Measurements from ENCODE around the gene EIF2B4. TPM values are rescaled to one million over a fixed set of nuclear protein-coding genes. Genes with fewer than 3 reads are reported as not detected.
"Not testable (repeated sequence)": the region's sequence is repeated elsewhere in the genome, so short reads cannot be mapped to it uniquely, and the experiment has no call there.

Gene EIF2B4
- polyA plus RNA-seq, 1 experiment = 42.8 TPM

- no peak for DNase-seq (ENCODE audit: low read depth)
- Histone ChIP-seq H3K27me3 (ENCODE audit: control insufficient read depth, insufficient read depth, low read length) (no peaks in the 10 kb centered on the region), H3K4me3 (ENCODE audit: low read depth, low read length) (peak overlapping the region; percentile 67), H3K36me3 (ENCODE audit: control insufficient read depth, insufficient read depth, low read length) (peaks cover 5% of the 10 kb centered on the region)
- TF ChIP-seq CTCF (IDR thresholded peaks at IDR 0.05; ENCODE audit: insufficient read depth, low read depth, low read length) = no peak
- POLR2A ChIA-PET = no interaction called here
- CTCF ChIA-PET = interaction anchor here (0.5 to 6.1 kb wide), 4 partner anchors 19 to 58 kb away, joined by 3 to 34 read pairs (median 4); partner anchors contain the start of gene ZNF513
Observed at GRCh38 chr2:27322301-27322765, 47.8 kb downstream of the EIF2B4 start.

GRCh38 chr2:27320958-27321543 lies 49.1 kb downstream of the EIF2B4 start:
- Histone ChIP-seq H3K36me3 (ENCODE audit: control insufficient read depth, insufficient read depth, low read length) (peaks cover 6% of the 10 kb centered on the region), H3K27me3 (ENCODE audit: control insufficient read depth, insufficient read depth, low read length) (no peaks in the 10 kb centered on the region), H3K4me3 (ENCODE audit: low read depth, low read length) (no peak overlapping the region)
- CTCF ChIA-PET = interaction anchor here (0.7 to 6.1 kb wide), 5 partner anchors 9 to 129 kb away, joined by 3 to 34 read pairs (median 4); partner anchors contain the start of gene EIF2B4
- peak; percentile 79 for TF ChIP-seq CTCF (IDR thresholded peaks at IDR 0.05; ENCODE audit: insufficient read depth, low read depth, low read length)
- peak; percentile 95 for DNase-seq (ENCODE audit: low read depth)
- POLR2A ChIA-PET = no interaction called here

DNA sequence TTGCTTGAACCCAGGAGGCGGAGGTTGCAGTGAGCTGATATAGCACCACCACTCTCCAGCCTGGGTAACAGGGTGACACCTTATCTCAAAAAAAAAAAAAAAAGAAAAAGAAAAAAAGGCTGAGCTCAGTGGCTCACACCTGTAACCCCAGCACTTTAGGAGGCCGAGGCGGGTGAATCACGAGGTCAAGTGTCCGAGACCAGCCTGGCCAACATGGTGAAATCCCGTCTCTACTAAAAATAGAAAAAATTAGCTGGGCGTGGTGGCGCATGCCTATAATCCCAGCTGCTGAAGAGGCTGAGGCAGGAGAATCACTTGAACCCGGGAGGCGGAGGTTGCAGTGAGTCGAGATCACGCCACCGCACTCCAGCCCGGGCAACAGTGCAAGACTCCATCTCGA lies 50.3 kb downstream of the EIF2B4 start:
- H3K36me3 ChIP-seq (ENCODE audit: control insufficient read depth, insufficient read depth, low read length); DNase-seq (ENCODE audit: low read depth); POLR2A ChIA-PET; H3K27me3 ChIP-seq (ENCODE audit: control insufficient read depth, insufficient read depth, low read length); H3K4me3 ChIP-seq (ENCODE audit: low read depth, low read length): not testable (repeated sequence)
- CTCF ChIA-PET = interaction anchor here (1.4 to 6.1 kb wide), 3 partner anchors 16 to 128 kb away, joined by 3 to 34 read pairs (median 5); partner anchors contain the start of gene EIF2B4

DNA sequence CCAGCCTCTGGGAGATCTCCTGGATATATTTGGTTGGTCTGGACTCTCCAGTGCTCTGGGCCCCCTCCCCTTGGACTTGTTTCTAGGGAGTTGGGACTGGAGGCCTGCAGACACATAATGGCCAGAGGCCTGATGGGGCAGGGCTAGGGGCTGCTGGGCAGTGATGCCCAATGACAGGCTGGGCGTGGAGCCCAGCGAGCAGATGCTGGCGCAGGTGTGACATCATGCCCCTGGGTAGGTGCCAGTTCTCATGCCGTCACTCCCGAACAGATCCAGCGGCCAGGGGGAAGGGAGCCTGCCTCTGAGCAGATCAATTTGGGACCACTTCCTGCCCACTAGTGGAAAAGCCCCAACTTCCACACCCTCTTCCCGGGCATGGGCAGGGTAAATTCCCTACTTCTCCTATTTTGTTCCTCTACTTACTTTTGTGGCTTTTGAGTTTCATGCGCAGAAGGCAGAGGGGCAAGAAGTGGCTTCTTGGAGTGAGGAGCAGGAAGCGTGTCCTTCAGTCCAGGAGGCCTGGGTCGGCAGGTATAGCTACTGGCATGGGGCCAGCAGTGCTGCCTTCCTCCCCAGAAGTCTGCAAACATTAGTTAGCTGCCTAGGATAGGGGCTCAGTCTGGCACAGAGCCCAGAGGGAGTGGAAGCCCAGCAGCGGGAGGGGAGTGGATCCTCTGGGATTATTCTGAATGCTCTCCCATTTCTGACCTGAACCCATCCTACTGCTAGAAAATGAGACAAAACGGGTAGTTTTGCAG lies 53.3 kb downstream of the EIF2B4 start:
- ChIA-PET POLR2A (no interaction called here), CTCF (interaction anchor here (0.8 to 1.1 kb wide), 2 partner anchors 15 to 37 kb away, joined by 4 read pairs; no protein-coding TSS in a partner anchor)
- H3K36me3 ChIP-seq (ENCODE audit: control insufficient read depth, insufficient read depth, low read length) = peaks cover 6% of the 10 kb centered on the region
- H3K4me3 ChIP-seq (ENCODE audit: low read depth, low read length) = no peak overlapping the region
- H3K27me3 ChIP-seq (ENCODE audit: control insufficient read depth, insufficient read depth, low read length) = no peaks in the 10 kb centered on the region
- TF ChIP-seq CTCF (IDR thresholded peaks at IDR 0.05; ENCODE audit: insufficient read depth, low read depth, low read length) = no peak
- no peak for DNase-seq (ENCODE audit: low read depth)

- POLR2A ChIA-PET = interaction anchor here (0.5 kb wide), 1 partner anchor 22 kb away, joined by 12 read pairs; no protein-coding TSS in a partner anchor
- no peak for DNase-seq (ENCODE audit: low read depth)
- CTCF ChIA-PET = no interaction called here
- Histone ChIP-seq H3K36me3 (ENCODE audit: control insufficient read depth, insufficient read depth, low read length) (peaks cover 11% of the 10 kb centered on the region), H3K4me3 (ENCODE audit: low read depth, low read length) (no peak overlapping the region), H3K27me3 (ENCODE audit: control insufficient read depth, insufficient read depth, low read length) (no peaks in the 10 kb centered on the region)
- no peak for TF ChIP-seq CTCF (IDR thresholded peaks at IDR 0.05; ENCODE audit: insufficient read depth, low read depth, low read length)
Observed at GRCh38 chr2:27315122-27315521, 55.0 kb downstream of the EIF2B4 start.
